Breast epithelium (tissue), 3 donors: ENCODE measurements around the gene HOXA5.

Source experiments
- CTCF ChIP-seq, 3 donors: fragments of 450-650 bp; IDR thresholded peaks; one replicate each; pipeline ENCODE4 v1.5.1; 2016 to 2017; ENCODE audit warnings: antibody characterized with exemption in 3 of 3, mild to moderate bottlenecking in 3 of 3, moderate library complexity in 3 of 3
- POLR2A ChIP-seq: fragments of 450-650 bp; IDR thresholded peaks from one replicate; pipeline ENCODE4 v1.6.1; 2016; ENCODE audit warnings: antibody characterized with exemption, mild to moderate bottlenecking, moderate library complexity
- POLR2AphosphoS5 ChIP-seq, 3 donors: sonication (generic); formaldehyde crosslinking; IDR thresholded peaks; one replicate each; pipeline ENCODE4 v1.6.1; 2017; ENCODE audit warnings: antibody characterized with exemption in 3 of 3

GRCh38 chr7:27149842-27150567 is 6.5 kb upstream of the HOXA5 start:
- no peak for TF ChIP-seq CTCF (IDR thresholded peaks at IDR 0.05)
- TF ChIP-seq POLR2A: no peak
- TF ChIP-seq POLR2AphosphoS5 (IDR thresholded peaks at IDR 0.05): no peak
